Stomach (tissue), 4 donors: ENCODE data around the gene PLS1.

Experiments used
- POLR2A ChIP-seq, 4 donors: fragments of 450-650 bp; IDR thresholded peaks; one replicate each; pipeline ENCODE4 v1.6.1; 2016; ENCODE audit warnings: antibody characterized with exemption in 4 of 4, control low read depth in 2 of 4, mild to moderate bottlenecking in 1 of 4, moderate library complexity in 1 of 4
- TF ChIP-seq, protein P1 (sequence below), 7 experiments: fragments of 450-650 bp in 4 of 7; fragments of 200-600 bp in 3 of 7; sonication (generic) in 3 of 7; IDR thresholded peaks; one replicate each; pipeline ENCODE4 v1.5.1; 2016 to 2019; ENCODE audit warnings: antibody characterized with exemption in 7 of 7, control low read depth in 2 of 7, mild to moderate bottlenecking in 1 of 7

DNA sequence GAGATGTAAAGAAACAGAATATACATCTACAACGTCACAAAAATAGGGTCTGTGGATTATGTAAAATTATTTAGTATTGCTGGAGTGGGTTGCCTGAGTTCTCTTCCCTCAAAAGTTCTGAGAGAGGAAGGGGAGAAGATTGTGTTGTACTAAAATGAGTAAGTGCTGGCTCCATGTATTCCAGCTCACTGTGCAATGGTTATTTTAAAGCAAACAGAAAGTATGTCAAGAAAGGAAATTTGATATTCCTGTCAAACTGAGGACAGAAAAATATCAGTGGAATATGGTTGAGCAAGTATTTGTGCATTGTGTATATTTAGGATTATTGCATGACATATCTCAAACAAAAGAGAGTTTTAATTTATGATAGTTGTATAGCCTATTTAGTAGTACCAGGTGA lies 129.8 kb downstream of the PLS1 start:
- TF ChIP-seq, protein P1, sequence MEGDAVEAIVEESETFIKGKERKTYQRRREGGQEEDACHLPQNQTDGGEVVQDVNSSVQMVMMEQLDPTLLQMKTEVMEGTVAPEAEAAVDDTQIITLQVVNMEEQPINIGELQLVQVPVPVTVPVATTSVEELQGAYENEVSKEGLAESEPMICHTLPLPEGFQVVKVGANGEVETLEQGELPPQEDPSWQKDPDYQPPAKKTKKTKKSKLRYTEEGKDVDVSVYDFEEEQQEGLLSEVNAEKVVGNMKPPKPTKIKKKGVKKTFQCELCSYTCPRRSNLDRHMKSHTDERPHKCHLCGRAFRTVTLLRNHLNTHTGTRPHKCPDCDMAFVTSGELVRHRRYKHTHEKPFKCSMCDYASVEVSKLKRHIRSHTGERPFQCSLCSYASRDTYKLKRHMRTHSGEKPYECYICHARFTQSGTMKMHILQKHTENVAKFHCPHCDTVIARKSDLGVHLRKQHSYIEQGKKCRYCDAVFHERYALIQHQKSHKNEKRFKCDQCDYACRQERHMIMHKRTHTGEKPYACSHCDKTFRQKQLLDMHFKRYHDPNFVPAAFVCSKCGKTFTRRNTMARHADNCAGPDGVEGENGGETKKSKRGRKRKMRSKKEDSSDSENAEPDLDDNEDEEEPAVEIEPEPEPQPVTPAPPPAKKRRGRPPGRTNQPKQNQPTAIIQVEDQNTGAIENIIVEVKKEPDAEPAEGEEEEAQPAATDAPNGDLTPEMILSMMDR (IDR thresholded peaks at IDR 0.05): no peak
- TF ChIP-seq POLR2A (IDR thresholded peaks at IDR 0.05): no peak
